Measurements from ENCODE around the gene ACTL10. TPM values are rescaled to one million over a fixed set of nuclear protein-coding genes. Genes with fewer than 3 reads are reported as not detected.
A peak's percentile ranks its signal among the peaks of the same experiment; 100 is the strongest.

The ACTL10 gene
- polyA plus RNA-seq, 3 donors from 2014 or later, result 3.4 to 7.0 (median 3.9) TPM

DNA sequence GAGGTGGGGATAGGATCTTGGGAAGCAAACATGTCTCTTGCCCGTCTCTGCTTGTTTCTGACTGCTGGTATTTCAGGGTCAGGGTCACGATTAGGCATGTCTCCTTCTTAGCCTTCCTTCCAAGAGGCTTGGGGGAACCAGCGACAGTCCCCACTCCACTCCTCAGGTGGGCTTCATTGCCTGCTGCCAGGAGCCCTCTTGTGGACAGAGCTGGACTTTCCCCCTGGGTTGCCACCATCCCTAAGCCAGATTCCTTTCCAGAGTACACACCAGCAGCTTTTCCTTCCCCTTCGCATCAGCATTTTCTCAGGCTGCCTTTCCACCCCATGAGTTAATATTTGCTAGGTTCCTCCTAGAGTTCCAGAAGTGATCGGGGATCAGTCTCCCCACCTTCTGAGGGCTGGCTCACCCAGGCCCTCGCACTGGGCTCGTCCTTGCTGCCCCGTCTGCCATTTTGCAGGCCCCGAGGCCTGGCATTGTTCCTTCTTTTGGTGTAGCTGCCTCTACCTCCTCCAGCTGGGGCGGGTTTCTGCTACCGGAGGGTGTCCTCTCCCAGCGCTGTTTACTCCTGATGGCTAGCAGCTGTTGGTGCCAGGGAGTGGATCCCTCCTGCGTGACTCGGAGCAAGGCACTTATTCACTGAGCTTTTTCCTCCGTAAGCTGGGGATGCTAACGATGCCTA is 13.4 kb upstream of the ACTL10 start:
- Mint-ChIP-seq H3K27ac (peak overlapping the region in 2 of 6 donors; percentile 15 to 40), H3K4me1 (peaks cover 13 to 17% of the 10 kb centered on the region in 2 donors), H3K9me3 (no peaks in the 10 kb centered on the region), H3K36me3 (no peaks in the 10 kb centered on the region), H3K4me3 (no peak overlapping the region), H3K27me3 (ENCODE audit: low read depth in 3 of 3) (peaks cover 0 to 4% (median 0%) of the 10 kb centered on the region in 3 donors)
- peak; percentile 20 to 48 (median 38) for DNase-seq

DNA sequence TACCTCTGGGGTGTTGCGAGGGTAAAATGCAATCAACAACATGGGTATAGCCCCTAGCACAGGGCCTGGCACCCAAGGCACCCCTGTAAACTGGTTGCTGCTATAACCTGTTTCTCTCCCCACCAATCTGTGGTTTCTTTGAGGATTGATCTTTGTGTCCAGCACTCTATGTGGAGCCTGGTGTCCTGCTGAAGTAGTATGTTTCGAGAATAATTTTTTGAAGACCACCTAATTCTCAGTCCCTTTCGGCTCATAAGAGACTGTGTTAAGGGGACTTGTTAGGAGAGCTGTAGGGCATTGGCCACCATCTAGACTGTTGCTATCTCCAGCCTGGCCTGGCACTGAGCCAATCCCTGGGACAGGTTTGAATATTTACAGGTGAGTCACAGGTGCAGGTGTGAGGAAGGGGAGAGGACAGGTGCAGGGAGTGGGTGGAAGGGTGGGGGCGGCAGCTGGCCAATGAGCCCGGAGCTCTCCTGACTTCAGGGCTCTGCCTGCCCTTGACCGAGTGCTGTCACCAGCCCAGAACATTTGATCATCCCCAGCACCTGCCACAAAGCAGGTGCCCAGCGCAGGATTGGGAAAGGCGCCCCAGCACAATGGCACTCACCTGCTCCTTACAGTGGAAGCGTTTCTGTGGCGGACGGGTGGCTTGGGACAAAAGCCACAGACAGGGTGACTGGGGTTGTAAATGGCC is 12.7 kb upstream of the ACTL10 start:
- H3K9me3 Mint-ChIP-seq, result no peaks in the 10 kb centered on the region
- DNase-seq, result no peak
- H3K27me3 Mint-ChIP-seq (ENCODE audit: low read depth in 3 of 3), result peaks cover 0 to 4% (median 0%) of the 10 kb centered on the region in 3 donors
- H3K36me3 Mint-ChIP-seq, result no peaks in the 10 kb centered on the region
- peaks cover 6 to 10% of the 10 kb centered on the region in 2 donors for H3K4me1 Mint-ChIP-seq
- H3K4me3 Mint-ChIP-seq, result no peak overlapping the region
- no peak overlapping the region for H3K27ac Mint-ChIP-seq

DNA sequence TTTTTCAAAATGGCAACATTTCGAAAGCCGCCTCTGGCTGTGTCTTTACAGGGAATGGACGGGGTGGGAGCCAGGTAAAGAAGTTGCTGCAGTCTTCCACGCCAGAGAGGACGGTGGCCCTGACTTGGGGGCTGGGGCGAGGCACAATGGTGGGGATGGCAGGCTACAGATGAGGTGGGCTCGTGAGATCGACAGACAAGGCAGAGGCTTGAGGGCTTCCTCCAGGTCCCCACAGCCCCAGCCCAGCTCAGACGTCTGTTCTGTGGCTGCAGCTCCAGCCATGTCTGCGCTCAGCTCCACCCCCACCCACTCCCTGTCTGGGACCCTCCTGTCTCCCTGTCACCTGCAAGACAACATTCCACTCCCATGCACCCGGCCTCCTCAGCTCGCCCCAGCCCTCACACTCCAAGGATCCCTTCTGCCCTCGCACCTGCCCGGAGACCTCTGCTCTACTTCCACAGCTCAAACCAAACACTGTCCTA is 12.0 kb upstream of the ACTL10 start:
- DNase-seq, result no peak
- no peak overlapping the region for H3K27ac Mint-ChIP-seq
- peaks cover 0 to 4% (median 0%) of the 10 kb centered on the region in 3 donors for H3K27me3 Mint-ChIP-seq (ENCODE audit: low read depth in 3 of 3)
- no peaks in the 10 kb centered on the region for H3K36me3 Mint-ChIP-seq
- no peak overlapping the region for H3K4me3 Mint-ChIP-seq
- H3K4me1 Mint-ChIP-seq, result peaks cover 2 to 3% of the 10 kb centered on the region in 2 donors
- H3K9me3 Mint-ChIP-seq, result no peaks in the 10 kb centered on the region

DNA sequence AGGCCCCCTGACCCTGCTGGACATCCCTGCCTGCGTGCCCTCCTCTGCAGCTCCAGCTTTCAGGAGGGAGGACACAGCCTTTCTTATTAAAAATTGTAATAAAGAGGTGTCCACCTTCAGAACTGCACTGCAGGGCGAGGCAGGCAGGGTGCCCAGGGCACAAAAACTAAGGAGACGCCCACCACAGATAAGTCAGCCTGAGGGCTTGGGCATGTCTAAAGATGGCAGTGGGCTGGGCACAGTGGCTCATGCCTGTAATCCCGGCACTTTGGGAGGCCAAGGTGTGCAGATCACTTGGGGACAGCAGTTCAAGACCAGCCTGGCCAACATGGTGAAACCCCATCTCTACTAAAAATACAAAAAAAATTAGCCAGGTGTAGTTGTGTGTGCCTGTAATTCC is 11.6 kb upstream of the ACTL10 start:
- no peak for DNase-seq
- no peaks in the 10 kb centered on the region for H3K4me1 Mint-ChIP-seq
- no peaks in the 10 kb centered on the region for H3K36me3 Mint-ChIP-seq
- no peak overlapping the region for H3K4me3 Mint-ChIP-seq
- no peaks in the 10 kb centered on the region for H3K9me3 Mint-ChIP-seq
- no peak overlapping the region for H3K27ac Mint-ChIP-seq
- peaks cover 0 to 4% (median 0%) of the 10 kb centered on the region in 3 donors for H3K27me3 Mint-ChIP-seq (ENCODE audit: low read depth in 3 of 3)

DNA sequence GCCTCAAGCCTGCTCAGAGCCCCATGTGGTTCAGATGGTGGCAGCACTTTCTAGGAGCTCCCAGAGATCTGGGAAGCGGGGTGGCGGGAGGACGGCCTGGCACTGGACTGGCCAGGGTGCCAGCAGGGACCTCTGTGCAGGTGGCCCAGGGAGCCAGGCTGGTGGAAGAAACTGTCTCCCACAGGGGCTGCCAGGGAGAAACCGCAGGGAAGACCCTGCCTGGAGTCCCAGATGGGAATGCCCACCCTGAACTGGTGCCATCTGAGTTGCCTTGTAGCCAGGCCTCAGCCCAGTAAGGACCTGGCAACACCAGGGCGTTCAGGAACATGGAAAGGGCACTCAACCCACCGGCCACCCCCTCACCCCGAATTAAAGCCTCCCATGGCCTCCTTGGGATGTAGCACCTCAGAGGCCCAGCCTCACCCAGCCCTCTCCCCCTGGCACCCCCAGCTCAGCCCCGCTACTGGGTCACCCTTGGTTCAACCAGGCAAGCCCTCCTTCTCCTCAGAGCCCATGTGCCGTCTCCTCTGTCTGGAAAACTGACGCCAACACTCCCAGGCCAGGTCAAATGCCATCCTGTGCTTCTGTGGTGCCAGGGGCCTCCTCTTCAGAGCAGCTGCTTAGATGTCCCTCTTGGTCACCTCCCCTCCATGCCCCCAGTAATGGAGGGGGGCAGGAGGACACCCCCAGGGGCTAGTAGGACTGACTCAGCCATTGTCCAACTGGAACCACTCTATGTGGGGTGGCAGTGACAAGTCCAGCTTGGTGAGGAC is 10.5 kb upstream of the ACTL10 start:
- no peak for DNase-seq
- Mint-ChIP-seq H3K9me3 (no peaks in the 10 kb centered on the region), H3K27ac (no peak overlapping the region), H3K4me1 (no peaks in the 10 kb centered on the region), H3K27me3 (ENCODE audit: low read depth in 3 of 3) (peaks cover 0 to 4% (median 0%) of the 10 kb centered on the region in 3 donors), H3K4me3 (no peak overlapping the region), H3K36me3 (no peaks in the 10 kb centered on the region)

DNA sequence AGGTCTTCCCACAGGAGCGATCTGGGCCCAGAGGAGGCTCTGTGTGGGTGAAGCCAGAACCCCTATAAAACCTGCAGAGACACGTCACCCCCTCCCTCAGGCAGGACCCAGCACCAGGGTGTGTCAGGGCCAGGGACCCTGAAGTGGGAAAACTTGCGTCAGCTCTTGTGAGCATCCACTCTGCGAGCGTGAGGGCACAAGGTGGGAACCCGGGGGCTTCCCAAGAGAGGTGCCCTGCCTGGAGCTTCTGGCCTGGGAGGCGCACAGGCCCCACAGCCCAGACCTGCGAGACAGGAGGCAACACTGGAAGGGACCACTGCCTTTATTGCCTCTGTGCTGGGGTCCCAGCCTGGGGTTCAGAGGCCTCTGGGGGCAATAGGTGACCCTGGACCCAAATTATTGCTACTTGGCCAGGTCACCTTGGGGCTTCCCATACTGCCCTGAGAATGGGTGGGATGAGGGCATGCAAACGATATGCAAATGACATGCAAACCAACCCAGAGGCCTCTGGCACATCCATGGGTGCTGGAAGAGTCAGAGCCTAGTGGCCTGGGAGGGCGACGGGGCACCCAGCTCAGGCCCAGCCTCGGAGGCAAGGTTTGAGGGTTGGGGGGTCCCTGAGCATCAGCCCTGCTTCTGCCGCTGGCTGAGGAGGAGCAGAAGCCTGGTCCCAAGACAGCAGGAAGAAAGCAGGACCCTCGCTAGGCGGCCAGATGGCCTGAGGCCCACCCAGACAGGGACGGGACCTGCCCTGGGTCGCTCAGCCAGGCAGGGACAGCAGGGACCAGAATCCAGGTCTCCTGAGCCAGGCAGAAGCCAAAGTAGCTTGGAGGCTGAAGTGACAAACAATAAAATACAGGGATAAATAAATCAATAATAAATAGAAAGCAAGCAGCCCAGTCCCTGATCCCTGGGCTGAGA is 9.7 kb upstream of the ACTL10 start:
- H3K27me3 Mint-ChIP-seq (ENCODE audit: low read depth in 3 of 3), result peaks cover 0 to 4% (median 2%) of the 10 kb centered on the region in 3 donors
- no peaks in the 10 kb centered on the region for H3K4me1 Mint-ChIP-seq
- no peak overlapping the region for H3K4me3 Mint-ChIP-seq
- DNase-seq, result no peak
- H3K27ac Mint-ChIP-seq, result no peak overlapping the region
- H3K36me3 Mint-ChIP-seq, result no peaks in the 10 kb centered on the region
- no peaks in the 10 kb centered on the region for H3K9me3 Mint-ChIP-seq

DNA sequence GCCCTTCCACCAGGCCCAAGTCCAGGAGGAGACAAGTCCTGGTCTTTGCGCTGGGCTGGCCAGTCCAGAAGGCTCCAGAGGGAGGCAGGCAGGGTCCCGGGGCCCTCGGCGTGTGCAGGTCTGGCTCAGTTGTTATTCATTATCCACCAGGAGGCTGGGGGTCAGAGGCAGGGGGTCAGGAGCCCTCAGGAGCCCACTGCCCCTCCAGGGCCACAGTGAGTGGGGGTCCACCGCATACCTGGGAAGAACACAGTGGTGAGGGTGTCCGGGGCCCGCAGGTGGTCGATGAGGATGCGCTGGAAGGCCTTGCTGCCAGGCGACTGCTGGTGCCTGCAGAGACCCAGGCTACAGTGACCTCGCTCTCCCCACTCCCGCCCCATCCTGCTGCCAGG is 9.0 kb upstream of the ACTL10 start:
- no peaks in the 10 kb centered on the region for H3K36me3 Mint-ChIP-seq
- DNase-seq, result no peak
- H3K4me1 Mint-ChIP-seq, result peaks cover 3% of the 10 kb centered on the region in 2 donors
- peaks cover 1 to 4% (median 3%) of the 10 kb centered on the region in 3 donors for H3K27me3 Mint-ChIP-seq (ENCODE audit: low read depth in 3 of 3)
- no peak overlapping the region for H3K4me3 Mint-ChIP-seq
- H3K9me3 Mint-ChIP-seq, result no peaks in the 10 kb centered on the region
- no peak overlapping the region for H3K27ac Mint-ChIP-seq

DNA sequence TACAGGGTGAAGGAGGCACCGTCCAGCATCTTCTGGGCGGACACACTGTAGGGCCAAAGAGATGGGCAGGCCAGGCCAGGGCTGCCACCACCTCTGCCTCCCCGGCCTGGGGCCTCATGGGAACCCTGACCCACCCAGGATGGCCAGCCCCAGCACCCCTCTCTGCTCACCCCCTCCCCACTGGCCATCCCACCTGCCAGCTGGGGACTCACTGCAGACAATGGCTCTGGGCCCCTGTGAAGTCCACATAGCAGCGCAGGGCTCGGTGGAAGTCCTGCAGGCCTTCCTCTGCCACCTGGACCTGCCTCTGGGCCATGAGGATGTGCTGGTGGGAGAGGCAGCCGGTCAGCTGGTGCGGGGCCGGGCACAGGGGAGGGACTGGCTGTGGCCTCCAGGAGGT is 8.2 kb upstream of the ACTL10 start:
- DNase-seq, result no peak
- Mint-ChIP-seq H3K9me3 (no peaks in the 10 kb centered on the region), H3K36me3 (no peaks in the 10 kb centered on the region), H3K27me3 (ENCODE audit: low read depth in 3 of 3) (peaks cover 3 to 4% (median 4%) of the 10 kb centered on the region in 3 donors), H3K4me1 (peaks cover 7% of the 10 kb centered on the region in 2 donors), H3K27ac (no peak overlapping the region), H3K4me3 (no peak overlapping the region)

DNA sequence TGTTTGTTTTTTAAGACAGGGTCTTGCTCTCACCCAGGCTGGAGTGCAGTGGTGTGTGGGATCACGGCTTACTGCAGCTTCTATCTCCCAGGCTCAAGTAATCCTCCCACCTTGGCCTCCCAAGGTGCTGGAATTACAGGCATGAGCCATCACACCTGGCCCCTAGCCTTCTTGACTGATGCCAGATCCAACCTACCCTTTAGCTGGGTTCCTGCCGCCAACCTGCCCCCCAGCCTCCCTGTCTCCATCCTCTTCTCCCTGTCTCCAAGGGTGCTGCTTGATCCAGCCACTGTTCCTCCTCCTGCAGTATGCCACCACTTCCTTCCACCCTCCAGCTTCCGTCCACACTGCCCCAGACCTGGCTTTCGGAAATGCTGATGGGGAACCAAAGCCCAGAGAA is 7.8 kb upstream of the ACTL10 start:
- H3K36me3 Mint-ChIP-seq, result no peaks in the 10 kb centered on the region
- H3K27me3 Mint-ChIP-seq (ENCODE audit: low read depth in 3 of 3), result peaks cover 3 to 7% (median 4%) of the 10 kb centered on the region in 3 donors
- H3K4me1 Mint-ChIP-seq, result peaks cover 9% of the 10 kb centered on the region in 2 donors
- H3K27ac Mint-ChIP-seq, result peak overlapping the region in 1 of 6 donors; percentile 49
- no peak overlapping the region for H3K4me3 Mint-ChIP-seq
- no peaks in the 10 kb centered on the region for H3K9me3 Mint-ChIP-seq
- no peak for DNase-seq

DNA sequence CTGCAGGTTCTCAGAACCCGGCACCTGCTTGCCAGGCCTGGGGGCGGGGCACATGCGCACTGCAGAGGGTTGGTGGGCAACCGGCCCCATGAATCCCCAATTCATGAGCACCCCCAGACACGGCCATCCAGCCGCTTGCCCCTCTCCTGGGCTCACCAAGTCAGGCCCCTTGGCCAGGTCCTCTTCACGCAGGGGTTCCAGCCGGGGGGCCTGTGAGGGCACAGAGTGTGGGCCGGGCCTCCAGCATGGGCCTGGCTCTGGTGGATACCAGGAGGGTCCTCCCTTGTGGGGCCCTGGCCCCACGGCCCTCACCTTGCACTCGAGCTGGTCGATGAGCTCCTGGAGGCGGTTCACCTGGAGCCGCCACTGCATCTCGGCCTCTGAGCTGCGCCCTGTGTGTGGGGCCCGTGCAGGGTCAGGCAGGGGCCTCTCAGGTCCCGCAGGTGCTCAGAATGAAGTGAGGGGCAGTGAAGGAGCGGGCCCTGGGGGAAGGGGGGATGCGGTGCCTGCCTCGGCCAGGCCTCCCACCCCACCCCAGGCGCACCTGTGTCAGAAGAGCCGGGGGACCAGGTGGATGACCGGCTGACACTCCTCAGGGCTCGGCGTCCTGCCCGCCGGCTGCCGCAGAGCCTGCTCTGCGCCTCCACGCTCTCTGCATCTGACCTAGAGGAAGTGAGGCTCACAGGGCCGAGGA is 7.3 kb upstream of the ACTL10 start:
- Mint-ChIP-seq H3K36me3 (no peaks in the 10 kb centered on the region), H3K4me1 (peaks cover 14 to 15% of the 10 kb centered on the region in 2 donors), H3K27ac (no peak overlapping the region), H3K27me3 (ENCODE audit: low read depth in 3 of 3) (peaks cover 3 to 7% (median 4%) of the 10 kb centered on the region in 3 donors), H3K4me3 (no peak overlapping the region), H3K9me3 (no peaks in the 10 kb centered on the region)
- no peak for DNase-seq

DNA sequence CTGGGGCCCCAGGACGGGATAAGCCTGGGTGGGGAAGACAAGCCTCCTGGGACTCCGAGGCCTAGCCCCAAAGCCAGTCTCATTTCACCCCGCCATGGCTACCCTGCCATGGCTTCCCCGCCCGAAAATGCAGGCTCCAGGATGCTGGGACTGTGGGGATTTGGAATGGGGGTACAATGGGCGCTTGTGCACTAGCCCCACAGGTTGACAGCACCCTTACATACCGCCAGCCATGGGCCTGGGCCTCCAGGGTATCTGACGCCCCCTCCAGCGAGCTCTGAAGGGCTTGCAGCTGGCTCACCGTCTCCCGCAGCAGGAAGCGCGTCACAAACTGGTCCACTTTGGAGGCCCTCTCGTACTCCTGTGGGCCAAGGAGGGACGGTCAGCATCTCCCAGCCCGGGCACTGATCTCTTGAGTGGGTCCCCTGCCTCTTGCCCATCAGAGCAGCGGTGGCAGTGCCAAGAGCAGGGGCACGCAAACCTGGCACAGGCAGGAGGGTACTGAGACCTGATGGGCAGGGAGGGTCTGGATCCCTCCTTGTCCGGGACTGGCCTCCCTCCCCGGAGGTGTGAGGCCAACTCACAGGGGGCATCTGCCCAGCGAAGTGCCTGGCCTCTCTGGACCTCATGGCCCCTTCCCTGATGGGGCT is 6.6 kb upstream of the ACTL10 start:
- Mint-ChIP-seq H3K27ac (no peak overlapping the region), H3K4me3 (no peak overlapping the region)

DNA sequence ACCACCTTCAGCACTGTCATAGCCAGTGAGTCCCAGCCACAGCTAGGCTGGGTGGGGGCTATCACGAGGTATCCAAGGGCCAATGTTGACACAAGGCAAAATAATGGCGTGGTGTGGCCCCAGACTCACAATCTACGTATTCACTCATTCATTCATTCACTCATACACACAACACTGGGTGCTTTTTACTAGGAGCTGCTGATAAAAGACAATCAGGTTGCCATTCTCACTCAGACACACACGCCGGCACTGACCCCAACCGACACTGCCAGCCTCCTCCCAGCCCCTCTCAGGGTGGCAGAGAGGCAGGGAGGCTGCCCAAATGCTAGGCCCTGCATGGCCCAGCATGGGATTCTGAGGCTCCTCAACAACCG is 6.1 kb upstream of the ACTL10 start:
- Mint-ChIP-seq H3K4me1 (peaks cover 26% of the 10 kb centered on the region in 2 donors), H3K36me3 (no peaks in the 10 kb centered on the region), H3K4me3 (no peak overlapping the region), H3K9me3 (no peaks in the 10 kb centered on the region), H3K27me3 (ENCODE audit: low read depth in 3 of 3) (peaks cover 3 to 7% (median 7%) of the 10 kb centered on the region in 3 donors), H3K27ac (peak overlapping the region in 1 of 6 donors; percentile 62)
- DNase-seq, result no peak

More for the DNA sequence above, 6.6 kb upstream of the ACTL10 start:
- Mint-ChIP-seq H3K4me1 (peaks cover 21% of the 10 kb centered on the region in 2 donors), H3K9me3 (no peaks in the 10 kb centered on the region), H3K27me3 (ENCODE audit: low read depth in 3 of 3) (peaks cover 3 to 7% (median 7%) of the 10 kb centered on the region in 3 donors), H3K36me3 (no peaks in the 10 kb centered on the region)
- DNase-seq, result no peak
